ENCODE data around the gene EYS. TPM values are rescaled to one million over a fixed set of nuclear protein-coding genes. Genes with fewer than 3 reads are reported as not detected.

The EYS gene
- total and polyA plus RNA-seq, 2 of the 8 experiments (the other 6 are each of a cell fraction or from before 2014, with no cell fraction given) = 0.05 to 0.13 TPM

DNA sequence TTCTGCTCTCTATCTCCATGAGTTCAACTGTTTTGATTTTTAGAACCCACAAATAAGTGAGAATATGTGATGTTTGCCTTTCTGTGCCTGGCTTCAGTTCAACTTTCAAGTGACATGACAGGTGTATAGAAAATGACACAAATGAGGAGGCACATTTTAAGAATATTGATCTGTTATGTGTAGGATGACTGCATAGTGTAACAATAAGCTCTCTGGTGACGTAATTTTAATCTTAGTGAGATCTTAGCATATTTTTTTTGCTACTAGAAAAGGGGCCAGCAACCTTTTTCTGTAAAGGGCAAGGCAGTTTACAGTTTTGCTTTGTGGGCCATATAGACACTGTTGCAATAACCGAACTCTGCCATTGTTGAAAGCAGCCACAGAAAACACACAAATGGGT, 1941.2 kb downstream of the EYS start (continued):
- TF ChIP-seq CREB1 (IDR thresholded peaks at IDR 0.05) = no peak
- TF ChIP-seq JUN (IDR thresholded peaks at IDR 0.05; ENCODE audit: low read depth, low read length) = no peak
- no peak for TF ChIP-seq KDM5A (IDR thresholded peaks at IDR 0.05; ENCODE audit: low read length)
- no peak for TF ChIP-seq POU5F1 (IDR thresholded peaks at IDR 0.05; ENCODE audit: low read depth, low read length)

Measured in H1 (cell line).